ENCODE data around the gene C17orf75.

DNA sequence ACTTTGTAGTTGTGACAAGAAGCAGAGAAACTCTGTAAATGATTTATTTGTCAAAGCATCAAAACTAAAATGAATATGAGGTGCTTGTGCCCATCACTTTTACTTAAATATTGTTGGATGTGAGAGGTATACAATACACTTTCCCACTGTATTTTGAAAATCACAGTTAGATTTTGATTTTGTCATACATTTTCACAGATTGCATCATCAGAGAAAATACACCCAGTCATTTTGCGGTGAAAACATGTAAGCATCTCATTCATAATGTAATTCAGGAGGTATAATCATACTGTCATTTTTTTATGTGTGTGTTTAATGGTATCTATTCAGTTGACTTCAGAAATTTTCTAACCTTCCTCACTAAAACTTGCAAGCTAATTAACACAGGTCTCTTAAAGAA lies 19.3 kb upstream of the C17orf75 start:
- TF ChIP-seq EZH2 (IDR thresholded peaks at IDR 0.05; ENCODE audit: insufficient read depth, poor library complexity, severe bottlenecking) (no peak), EZH2phosphoT487 (IDR thresholded peaks at IDR 0.05; ENCODE audit: insufficient read depth, low read depth) (no peak)
